Large intestine (tissue), 3 donors: ENCODE results near the gene PRDM8. TPM values are rescaled to one million over a fixed set of nuclear protein-coding genes. Genes with fewer than 3 reads are reported as not detected.
"Not testable (repeated sequence)": the region's sequence is repeated elsewhere in the genome, so short reads cannot be mapped to it uniquely, and the experiment has no call there.

Source experiments
- DNase-seq, 2 donors: peaks; one replicate each; pipeline versions ENCODE4 v3.0.0 to v3.0.0-alpha.2; 2013
- H3K27ac ChIP-seq: one replicate; pipeline ENCODE4 v1.5.1; 2013; ENCODE audit warnings: low read length
- H3K27me3 ChIP-seq: 2 replicates; pipeline ENCODE4 v1.6.1; 2013; ENCODE audit warnings: low read length; ENCODE audit not compliant: control insufficient read depth, insufficient read depth
- H3K36me3 ChIP-seq: 2 replicates; pipeline ENCODE4 v1.6.1; 2013; ENCODE audit warnings: low read length; ENCODE audit not compliant: control insufficient read depth, insufficient read depth
- H3K4me1 ChIP-seq: one replicate; pipeline ENCODE4 v1.6.1; 2013; ENCODE audit warnings: low read length; ENCODE audit not compliant: control insufficient read depth, insufficient read depth
- H3K4me3 ChIP-seq: one replicate; pipeline ENCODE4 v1.5.1; 2013; ENCODE audit warnings: low read length
- H3K9me3 ChIP-seq: one replicate; pipeline ENCODE4 v1.6.1; 2013; ENCODE audit warnings: mild to moderate bottlenecking, low read depth, low read length, moderate library complexity; ENCODE audit not compliant: control insufficient read depth
- WGBS: methylation state at CpG from one replicate; pipeline ENCODE4 v1.1.5; 2013; ENCODE audit warnings: low lambda C conversion rate; ENCODE audit not compliant: insufficient coverage; 5-methylcytosine and 5-hydroxymethylcytosine counted together
- polyA plus RNA-seq: library from polyadenylated mRNA; unstranded; fragments of 120-200 nt; gene quantifications from one replicate; pipeline ENCODE4 v1.2.1, GENCODE V29; 2013

The PRDM8 gene
- polyA plus RNA-seq, 1 donor = 3.0 TPM

DNA sequence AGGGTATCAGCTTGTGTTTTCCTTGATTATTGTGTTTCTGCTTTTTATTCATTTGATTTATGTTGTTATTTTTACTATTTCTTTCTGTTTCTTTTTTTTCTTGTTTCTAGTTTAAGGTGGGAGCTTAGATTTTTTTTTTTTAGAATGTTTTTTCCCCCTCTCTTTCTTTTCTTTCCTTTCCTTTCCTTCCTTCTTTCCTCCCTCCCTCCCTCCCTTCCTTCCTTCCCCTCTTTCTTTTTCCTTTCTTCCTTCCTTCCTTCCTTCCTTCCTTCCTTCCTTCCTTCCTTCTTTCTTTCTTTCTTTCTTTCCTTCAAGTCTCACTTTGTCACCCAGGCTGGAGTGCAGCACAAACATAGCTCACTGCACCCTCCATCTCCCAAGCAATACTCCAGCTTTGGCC, 31.4 kb upstream of the PRDM8 start:
- Histone ChIP-seq H3K9me3 (no peaks in the 10 kb centered on the region), H3K27me3 (peaks cover 4% of the 10 kb centered on the region), H3K36me3 (no peaks in the 10 kb centered on the region), H3K27ac (no peak overlapping the region), H3K4me3 (no peak overlapping the region), H3K4me1 (no peaks in the 10 kb centered on the region)
- DNase-seq = no peak

DNA sequence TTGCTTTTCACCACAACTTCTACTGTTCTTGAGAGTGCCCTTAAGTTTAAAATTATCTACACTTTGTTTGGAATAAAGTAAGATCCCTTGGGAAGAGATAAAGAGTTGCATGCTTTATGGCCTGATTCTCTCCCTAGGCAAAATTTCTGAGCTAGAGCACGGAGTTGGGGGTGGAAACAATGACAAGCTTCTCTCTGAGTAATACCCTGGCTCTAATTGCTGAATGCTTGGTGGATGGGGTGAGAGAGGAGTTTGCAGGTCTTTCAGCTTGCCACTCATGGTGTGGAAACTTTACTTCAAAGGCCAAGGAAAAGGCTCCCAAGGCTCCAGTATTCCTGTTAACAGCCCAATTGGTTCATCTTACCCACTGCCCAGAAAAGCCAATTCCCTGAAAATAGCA, 26.1 kb upstream of the PRDM8 start:
- H3K9me3 ChIP-seq = no peaks in the 10 kb centered on the region
- no peak overlapping the region for H3K27ac ChIP-seq
- H3K4me3 ChIP-seq = no peak overlapping the region
- DNase-seq = no peak
- WGBS = no CpG with 5 or more reads among the region's 1 CpG
- H3K4me1 ChIP-seq = no peaks in the 10 kb centered on the region
- H3K36me3 ChIP-seq = no peaks in the 10 kb centered on the region
- peaks cover 8% of the 10 kb centered on the region for H3K27me3 ChIP-seq

DNA sequence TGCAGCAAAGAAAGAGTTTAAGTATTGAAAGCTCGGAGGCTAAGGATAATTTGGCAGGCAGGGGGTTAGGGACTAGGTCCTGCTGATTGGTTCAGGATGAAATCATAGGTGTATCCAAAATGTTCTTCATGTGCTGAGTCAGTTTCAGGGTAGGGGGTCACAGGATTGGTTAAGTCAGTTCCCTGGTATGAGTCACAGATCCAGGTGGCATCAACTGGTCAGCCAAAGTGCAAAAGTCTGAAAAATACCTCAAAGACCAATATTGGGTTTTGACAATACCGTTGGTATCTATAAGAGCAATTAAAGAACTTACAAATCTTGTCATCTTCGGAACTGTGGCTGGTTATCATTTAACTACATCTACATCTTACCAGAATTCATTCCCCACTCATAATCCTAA, 25.6 kb upstream of the PRDM8 start:
- DNase-seq = no peak
- Histone ChIP-seq H3K4me1 (no peaks in the 10 kb centered on the region), H3K27me3 (peaks cover 8% of the 10 kb centered on the region), H3K9me3 (no peaks in the 10 kb centered on the region), H3K27ac (no peak overlapping the region), H3K4me3 (no peak overlapping the region), H3K36me3 (no peaks in the 10 kb centered on the region)
- WGBS = 57% methylated on average over 1 of the region's 3 CpGs

DNA sequence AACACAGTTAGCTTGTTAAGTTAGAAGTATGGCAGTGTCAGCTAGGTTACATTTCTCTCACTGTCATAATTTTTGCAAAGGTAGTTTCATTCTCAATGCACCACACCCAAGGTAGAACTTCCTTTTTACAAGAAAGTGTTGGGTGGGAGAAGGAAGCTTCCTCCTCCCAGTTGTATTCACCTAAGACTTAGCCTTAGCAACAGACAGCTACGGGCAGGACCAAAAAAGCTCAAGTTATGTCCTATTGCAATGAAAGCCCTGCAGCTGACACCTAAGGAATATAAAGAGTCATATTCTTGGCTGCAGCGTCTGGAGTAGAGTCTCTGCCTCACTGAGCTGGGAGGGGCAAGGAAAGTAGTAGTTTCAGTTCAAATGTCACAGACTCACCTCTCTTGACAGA, 25.1 kb upstream of the PRDM8 start:
- H3K36me3 ChIP-seq = no peaks in the 10 kb centered on the region
- H3K27ac ChIP-seq = no peak overlapping the region
- no peak for DNase-seq
- H3K4me1 ChIP-seq = no peaks in the 10 kb centered on the region
- H3K9me3 ChIP-seq = no peaks in the 10 kb centered on the region
- WGBS = 60% methylated on average over 1 of the region's 2 CpGs
- H3K27me3 ChIP-seq = peaks cover 8% of the 10 kb centered on the region
- no peak overlapping the region for H3K4me3 ChIP-seq

DNA sequence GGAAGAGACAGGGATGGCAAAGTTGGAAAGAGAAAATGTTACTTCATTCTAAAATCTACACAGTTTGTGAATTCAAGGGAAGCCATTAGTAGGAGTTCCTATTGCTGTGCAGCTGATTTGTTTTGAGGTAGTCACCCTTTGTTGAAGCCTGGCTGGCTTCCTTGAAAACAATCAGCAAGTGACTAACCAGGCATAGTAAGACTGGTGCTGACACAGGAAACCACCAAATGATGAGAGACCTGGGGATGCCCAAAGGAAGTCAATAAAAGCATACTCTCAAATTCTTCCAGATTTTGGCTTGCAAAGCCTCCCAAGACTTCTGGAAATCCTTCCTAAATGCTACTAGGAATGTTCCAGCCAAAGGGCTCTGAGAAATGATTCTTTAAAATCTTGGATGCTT, 23.9 kb upstream of the PRDM8 start:
- DNase-seq = no peak
- H3K27ac ChIP-seq = no peak overlapping the region

DNA sequence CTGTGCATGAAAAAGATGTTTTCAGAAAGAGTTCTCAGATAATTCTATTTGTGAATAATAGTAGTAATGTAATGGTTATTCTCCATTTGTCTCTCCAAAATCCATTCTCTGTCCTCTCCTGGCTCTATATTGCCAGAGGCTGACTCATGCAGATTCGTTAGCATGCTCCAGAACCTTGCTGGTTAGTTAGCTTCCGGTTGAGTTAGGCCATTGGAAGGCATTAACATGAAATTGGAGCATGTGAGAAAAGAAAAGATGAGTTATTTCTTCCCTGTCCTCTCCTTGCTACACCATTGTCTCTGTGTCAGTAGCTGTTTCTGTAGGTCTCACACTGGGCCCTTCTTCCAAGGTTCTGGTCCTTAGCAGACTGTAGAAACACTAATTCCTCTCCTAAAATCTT, 23.5 kb upstream of the PRDM8 start:
- Histone ChIP-seq H3K27ac (no peak overlapping the region), H3K4me1 (no peaks in the 10 kb centered on the region), H3K36me3 (no peaks in the 10 kb centered on the region), H3K27me3 (peaks cover 6% of the 10 kb centered on the region), H3K9me3 (no peaks in the 10 kb centered on the region), H3K4me3 (no peak overlapping the region)
- no peak for DNase-seq
- WGBS = no CpG with 5 or more reads among the region's 2 CpGs

More for the DNA sequence above, 23.9 kb upstream of the PRDM8 start:
- Histone ChIP-seq H3K4me3 (no peak overlapping the region), H3K36me3 (no peaks in the 10 kb centered on the region), H3K9me3 (no peaks in the 10 kb centered on the region), H3K4me1 (no peaks in the 10 kb centered on the region), H3K27me3 (peaks cover 8% of the 10 kb centered on the region)

DNA sequence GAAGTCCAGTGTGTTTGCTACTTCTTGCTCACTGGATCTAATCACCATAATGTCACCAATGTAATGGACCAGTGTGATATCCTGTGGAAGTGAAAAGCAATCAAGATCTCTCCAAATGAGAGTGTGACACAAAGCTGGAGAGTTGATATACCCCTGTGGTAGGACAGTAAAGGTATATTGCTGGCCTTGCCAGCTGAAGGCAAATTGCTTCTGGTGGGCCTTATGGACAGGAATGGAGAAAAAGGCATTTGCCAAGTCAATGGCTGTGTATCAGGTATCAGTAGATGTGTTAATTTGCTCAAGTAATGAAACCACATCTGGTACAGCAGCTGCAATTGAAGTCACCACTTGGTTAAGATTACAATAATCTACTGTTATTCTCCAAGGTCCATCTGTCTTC, 19.5 kb upstream of the PRDM8 start:
- not testable (repeated sequence) for H3K36me3 ChIP-seq, H3K4me1 ChIP-seq, H3K27ac ChIP-seq, DNase-seq, H3K9me3 ChIP-seq, H3K4me3 ChIP-seq
- H3K27me3 ChIP-seq = peaks cover 28% of the 10 kb centered on the region

DNA sequence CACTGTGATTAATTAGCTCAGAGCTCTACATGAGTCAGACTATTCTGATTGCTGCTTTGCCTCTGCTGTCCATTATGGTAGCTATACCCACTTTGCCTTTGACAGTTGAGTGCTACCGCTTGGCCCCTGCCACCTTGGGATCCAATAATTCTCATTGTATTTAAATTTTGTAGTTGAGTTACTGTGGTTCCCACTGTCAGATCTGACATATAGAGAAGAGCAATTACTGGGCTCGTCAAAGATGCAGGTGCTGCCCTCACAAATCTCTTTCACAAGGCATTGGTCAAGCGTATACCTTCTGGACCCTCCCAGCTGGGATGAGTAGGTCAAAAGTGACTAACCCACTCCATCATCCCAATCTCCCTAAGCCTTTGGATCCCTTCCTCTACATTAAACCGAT, 18.3 kb upstream of the PRDM8 start:
- no peaks in the 10 kb centered on the region for H3K4me1 ChIP-seq
- H3K36me3 ChIP-seq = no peaks in the 10 kb centered on the region
- no peak overlapping the region for H3K4me3 ChIP-seq
- WGBS = 100% methylated on average over 1 of the region's 4 CpGs
- peaks cover 35% of the 10 kb centered on the region for H3K27me3 ChIP-seq
- no peak overlapping the region for H3K27ac ChIP-seq
- H3K9me3 ChIP-seq = no peaks in the 10 kb centered on the region
- DNase-seq = no peak

DNA sequence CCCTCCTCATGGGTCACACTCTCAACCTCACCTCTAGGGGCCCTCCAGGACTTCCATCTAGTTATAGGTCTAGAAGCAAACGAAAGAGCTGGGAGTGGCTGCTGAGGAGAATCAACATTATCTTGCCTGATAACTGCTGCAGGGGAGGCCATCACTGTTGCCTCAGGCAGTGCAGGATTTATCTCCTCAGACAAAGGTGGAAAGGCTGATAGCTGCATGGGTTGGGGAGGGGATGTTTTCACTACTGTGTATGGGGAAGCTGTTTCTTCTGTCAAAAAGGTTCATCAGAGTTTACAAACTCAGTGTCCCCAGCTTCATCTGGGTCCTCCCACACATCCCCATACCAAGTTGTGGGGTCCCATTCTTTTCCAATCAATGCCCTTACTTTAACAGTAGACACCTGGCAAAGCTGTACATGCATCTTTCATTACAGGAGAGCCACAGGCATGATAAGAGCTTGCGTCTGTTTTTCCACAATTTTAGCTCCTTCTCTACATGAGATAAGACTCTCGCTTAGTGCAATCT, 17.6 kb upstream of the PRDM8 start:
- Histone ChIP-seq H3K27me3 (peaks cover 42% of the 10 kb centered on the region), H3K9me3 (no peaks in the 10 kb centered on the region), H3K36me3 (no peaks in the 10 kb centered on the region), H3K27ac (no peak overlapping the region), H3K4me3 (no peak overlapping the region), H3K4me1 (peaks cover 6% of the 10 kb centered on the region)
- no peak for DNase-seq
- WGBS = no CpG with 5 or more reads among the region's 3 CpGs

DNA sequence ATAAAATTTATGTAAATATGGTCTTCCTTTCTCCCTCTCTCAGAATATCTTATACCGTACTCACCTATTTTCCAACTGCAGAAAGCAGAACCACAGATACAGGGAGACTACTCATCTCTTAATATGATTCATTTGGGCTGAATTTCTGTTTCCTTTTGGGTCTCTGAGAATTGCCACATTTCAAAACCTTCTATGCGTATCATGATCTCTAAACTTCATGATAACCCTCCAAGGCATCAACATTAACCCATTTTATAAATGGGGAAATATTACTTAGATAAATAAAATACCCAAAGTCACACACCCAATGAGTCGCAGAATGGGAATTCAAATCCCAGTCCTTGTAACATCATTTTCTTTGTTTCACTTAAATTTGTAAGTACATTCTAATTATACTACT, 16.6 kb upstream of the PRDM8 start:
- no peaks in the 10 kb centered on the region for H3K36me3 ChIP-seq
- 57% methylated on average over 1 of the region's 3 CpGs for WGBS

DNA sequence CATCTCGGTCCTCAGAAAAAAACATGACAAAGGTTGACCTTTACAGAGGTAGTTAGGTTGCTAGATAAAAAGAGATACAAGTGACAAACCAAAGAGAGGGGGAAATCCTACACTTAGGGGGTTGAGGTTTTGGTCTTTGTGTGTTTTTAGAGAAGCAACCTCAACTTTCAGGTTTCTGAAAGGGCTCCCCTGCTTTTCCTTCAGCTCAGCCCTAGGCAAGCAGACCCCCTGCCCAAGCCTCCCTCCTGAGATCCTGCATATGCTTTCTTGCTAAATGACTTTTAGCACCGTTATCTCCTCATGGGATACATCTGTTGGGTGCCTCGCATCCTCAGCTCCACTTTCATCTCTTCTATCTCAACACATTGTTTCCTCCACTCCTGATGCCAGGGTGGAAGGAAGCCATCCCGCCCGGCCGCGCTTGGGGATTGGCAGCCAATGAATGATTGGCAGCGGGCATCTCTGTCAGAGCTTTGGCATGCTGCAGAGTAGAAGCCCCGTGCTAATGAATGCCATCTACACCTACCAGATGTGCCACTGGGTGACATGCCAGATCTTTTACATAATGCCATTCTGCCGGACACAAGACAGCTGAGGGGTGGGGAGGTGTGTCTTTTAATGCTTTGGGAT, 15.0 kb upstream of the PRDM8 start:
- Histone ChIP-seq H3K4me1 (peaks cover 12% of the 10 kb centered on the region), H3K27ac (no peak overlapping the region), H3K27me3 (peaks cover 69% of the 10 kb centered on the region), H3K36me3 (no peaks in the 10 kb centered on the region), H3K9me3 (no peaks in the 10 kb centered on the region), H3K4me3 (no peak overlapping the region)
- no peak for DNase-seq
- 34% methylated on average over 2 of the region's 10 CpGs for WGBS

More for the DNA sequence above, 16.6 kb upstream of the PRDM8 start:
- no peaks in the 10 kb centered on the region for H3K9me3 ChIP-seq
- no peak overlapping the region for H3K4me3 ChIP-seq
- no peak overlapping the region for H3K27ac ChIP-seq
- H3K27me3 ChIP-seq = peaks cover 53% of the 10 kb centered on the region
- DNase-seq = no peak
- peaks cover 9% of the 10 kb centered on the region for H3K4me1 ChIP-seq
